Measurements from ENCODE around the gene BBS9.

Gene BBS9

DNA sequence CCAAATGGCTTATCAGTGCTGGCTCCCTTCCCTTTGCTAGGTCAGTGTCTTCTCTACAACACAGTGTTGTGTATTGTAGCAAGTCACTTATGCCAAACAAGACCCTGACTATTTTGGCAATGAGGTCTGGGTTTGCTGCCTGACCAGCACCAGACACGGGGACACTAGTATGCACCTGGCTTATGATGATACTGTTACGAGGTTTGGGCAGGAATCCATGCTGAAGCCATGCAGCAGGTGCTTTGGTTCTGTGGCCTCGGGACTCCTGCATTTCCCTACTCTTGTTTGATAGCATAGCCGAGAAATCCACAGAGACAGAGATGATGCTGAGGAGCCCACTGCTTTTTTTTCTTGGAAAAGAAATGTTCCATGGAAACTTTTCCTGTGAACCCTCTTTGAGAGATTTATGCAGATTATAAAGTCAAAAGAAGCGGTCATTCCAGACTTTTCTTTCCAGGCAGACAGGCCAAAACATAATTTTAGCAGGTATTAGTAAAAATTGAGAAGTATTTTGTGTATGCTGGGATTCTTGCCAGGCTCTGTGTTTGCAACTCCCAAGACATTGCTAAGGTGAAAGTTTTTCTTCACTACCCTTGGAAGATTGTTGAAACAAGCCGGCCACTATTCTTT, 291.1 kb downstream of the BBS9 start:
- no peak for DNase-seq (ENCODE audit: low read depth)
- H3K4me3 ChIP-seq (ENCODE audit: low read depth, low read length): no peak overlapping the region
- TF ChIP-seq, protein P1, sequence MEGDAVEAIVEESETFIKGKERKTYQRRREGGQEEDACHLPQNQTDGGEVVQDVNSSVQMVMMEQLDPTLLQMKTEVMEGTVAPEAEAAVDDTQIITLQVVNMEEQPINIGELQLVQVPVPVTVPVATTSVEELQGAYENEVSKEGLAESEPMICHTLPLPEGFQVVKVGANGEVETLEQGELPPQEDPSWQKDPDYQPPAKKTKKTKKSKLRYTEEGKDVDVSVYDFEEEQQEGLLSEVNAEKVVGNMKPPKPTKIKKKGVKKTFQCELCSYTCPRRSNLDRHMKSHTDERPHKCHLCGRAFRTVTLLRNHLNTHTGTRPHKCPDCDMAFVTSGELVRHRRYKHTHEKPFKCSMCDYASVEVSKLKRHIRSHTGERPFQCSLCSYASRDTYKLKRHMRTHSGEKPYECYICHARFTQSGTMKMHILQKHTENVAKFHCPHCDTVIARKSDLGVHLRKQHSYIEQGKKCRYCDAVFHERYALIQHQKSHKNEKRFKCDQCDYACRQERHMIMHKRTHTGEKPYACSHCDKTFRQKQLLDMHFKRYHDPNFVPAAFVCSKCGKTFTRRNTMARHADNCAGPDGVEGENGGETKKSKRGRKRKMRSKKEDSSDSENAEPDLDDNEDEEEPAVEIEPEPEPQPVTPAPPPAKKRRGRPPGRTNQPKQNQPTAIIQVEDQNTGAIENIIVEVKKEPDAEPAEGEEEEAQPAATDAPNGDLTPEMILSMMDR (IDR thresholded peaks at IDR 0.05; ENCODE audit: control insufficient read depth, extremely low read depth, insufficient read depth): no peak

DNA sequence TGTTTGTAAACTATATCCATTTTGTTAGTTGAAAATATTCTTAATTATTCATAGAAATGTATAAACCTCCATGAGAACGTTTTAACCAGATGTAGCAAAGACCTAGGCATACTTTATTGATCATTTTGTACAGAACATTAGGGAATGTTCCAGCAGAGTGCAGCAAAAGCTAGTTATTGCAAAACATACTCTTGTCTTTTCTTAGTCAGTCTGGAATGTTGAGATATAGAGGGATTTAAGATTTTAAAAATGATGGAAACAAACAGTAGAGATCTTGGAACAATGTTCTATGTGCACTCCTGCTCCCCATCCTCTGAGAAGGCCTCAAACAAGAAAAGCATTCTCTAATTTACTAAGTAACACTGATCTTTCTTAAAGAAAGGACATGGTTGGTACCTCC, 292.1 kb downstream of the BBS9 start:
- DNase-seq (ENCODE audit: low read depth): no peak
- TF ChIP-seq, protein P1 (IDR thresholded peaks at IDR 0.05; ENCODE audit: control insufficient read depth, extremely low read depth, insufficient read depth): 0 out of 2 replicates have a peak, but pooled peaks have one; percentile 14
- H3K4me3 ChIP-seq (ENCODE audit: low read depth, low read length): no peak overlapping the region

DNA sequence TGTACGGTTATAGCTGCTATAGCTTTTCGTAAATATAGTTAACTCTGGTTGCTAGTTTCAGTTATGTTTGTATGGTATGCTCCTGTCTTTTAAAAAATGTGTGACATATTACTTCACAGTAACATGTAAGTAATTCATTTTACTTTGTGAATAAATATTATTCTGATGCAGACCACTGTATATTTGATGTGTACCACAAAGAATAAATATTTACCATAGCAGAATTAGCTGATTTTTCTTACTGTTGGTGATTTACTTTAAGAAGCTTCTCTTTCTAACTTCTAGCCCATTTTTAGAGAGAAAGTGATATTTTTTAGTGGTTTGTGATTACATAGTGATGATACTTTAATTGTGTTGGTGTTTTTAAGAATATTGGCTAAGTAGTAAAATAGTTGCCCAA, 292.8 kb downstream of the BBS9 start:
- TF ChIP-seq, protein P1 (IDR thresholded peaks at IDR 0.05; ENCODE audit: control insufficient read depth, extremely low read depth, insufficient read depth): no peak
- H3K4me3 ChIP-seq (ENCODE audit: low read depth, low read length): no peak overlapping the region
- DNase-seq (ENCODE audit: low read depth): no peak

DNA sequence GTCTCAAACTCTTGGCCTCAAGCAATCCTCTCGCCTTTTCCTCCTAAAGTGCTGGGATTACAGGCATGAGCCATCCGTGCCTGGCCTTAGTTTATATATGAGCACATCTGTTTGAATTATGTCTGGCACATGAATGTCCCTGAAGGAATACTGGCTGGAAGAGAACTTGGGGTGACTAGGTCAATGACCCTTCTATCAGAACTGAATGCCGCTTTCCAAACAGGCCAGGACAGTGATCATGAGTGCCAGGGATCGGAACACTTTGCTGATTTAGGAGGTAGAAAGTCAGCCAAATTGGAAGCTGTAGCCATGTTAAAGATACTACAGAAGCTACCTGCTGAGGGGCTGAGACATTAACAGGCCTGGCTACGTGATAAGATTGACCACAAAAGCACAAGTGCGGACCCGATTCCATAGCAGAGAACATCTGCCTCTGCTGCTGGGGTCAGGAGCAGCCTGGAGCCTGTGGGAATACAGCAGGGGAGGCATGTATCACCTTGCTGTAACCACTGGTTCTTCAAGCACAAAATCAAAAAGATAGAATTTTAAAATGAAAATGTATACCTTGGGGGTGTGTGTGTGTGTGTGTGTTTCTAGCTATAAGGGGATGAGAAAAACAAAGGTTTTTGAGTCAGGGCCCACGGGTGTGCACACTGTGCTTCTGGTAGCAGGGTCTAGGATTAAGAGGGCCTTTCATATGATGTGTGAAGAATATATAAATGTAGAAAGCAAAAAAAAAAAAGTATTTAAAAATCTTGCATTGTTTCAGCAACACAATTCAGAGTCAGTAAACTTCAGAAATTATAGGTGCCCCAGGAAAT, 293.7 kb downstream of the BBS9 start:
- DNase-seq (ENCODE audit: low read depth): no peak
- no peak overlapping the region for H3K4me3 ChIP-seq (ENCODE audit: low read depth, low read length)
- TF ChIP-seq, protein P1 (IDR thresholded peaks at IDR 0.05; ENCODE audit: control insufficient read depth, extremely low read depth, insufficient read depth): no peak

DNA sequence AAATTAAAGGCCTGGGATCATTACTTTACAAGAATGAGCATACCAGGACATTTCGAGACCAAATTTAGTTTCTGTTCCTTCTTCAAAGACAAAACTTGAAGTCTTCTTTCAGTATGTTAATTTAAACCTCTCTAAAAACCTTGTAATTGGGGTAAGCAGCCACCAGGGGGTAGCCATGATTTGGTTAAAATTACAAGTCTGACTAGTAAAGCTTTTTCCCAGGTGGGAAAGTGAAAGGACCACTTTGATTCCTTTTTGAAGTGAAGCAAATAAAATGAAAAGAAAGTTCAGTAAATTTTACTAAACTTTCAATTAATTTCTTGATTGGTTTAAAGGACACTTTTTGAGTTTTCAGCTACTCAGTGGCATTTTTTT, 294.3 kb downstream of the BBS9 start:
- no peak overlapping the region for H3K4me3 ChIP-seq (ENCODE audit: low read depth, low read length)
- TF ChIP-seq, protein P1 (IDR thresholded peaks at IDR 0.05; ENCODE audit: control insufficient read depth, extremely low read depth, insufficient read depth): no peak
- DNase-seq (ENCODE audit: low read depth): no peak

DNA sequence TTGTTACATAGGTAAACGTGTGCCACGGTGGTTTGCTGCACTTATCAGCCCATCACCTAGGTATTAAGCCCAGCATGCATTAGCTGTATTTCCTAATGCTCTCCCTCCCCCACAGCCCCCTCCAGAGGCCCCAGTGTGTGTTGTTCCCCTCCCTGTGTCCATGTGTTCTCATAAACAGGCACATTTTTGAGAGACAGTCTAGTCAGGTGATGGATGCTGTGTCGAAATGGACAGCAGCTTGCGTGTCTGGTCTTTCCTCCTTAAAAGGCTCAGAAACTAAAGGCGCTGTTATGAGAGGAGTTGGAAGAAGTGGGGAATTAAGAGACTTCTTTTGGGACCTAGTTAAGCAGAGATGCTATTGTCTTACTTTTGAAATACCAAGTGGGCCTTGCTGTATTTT, 296.0 kb downstream of the BBS9 start:
- H3K4me3 ChIP-seq (ENCODE audit: low read depth, low read length): no peak overlapping the region
- no peak for DNase-seq (ENCODE audit: low read depth)
- TF ChIP-seq, protein P1 (IDR thresholded peaks at IDR 0.05; ENCODE audit: control insufficient read depth, extremely low read depth, insufficient read depth): no peak

Measured in LNCaP clone FGC (cell line).